Smooth muscle cell (in vitro differentiated cells): ENCODE results near the gene ABL2. TPM values are rescaled to one million over a fixed set of nuclear protein-coding genes. Genes with fewer than 3 reads are reported as not detected.

Experiments
- DNase-seq: peaks from one replicate; lab custom pipeline; 2025; ENCODE audit not compliant: unreplicated experiment; lab: John Stamatoyannopoulos, UW
- H2AFZ ChIP-seq: fragments of 200-600 bp; sonication (generic); 2 replicates; pipeline ENCODE4 v1.6.0; 2016; ENCODE audit warnings: antibody characterized with exemption, low read depth, mild to moderate bottlenecking
- H3F3A ChIP-seq: fragments of 200-600 bp; sonication (generic); 2 replicates; pipeline ENCODE4 v1.6.0; 2017; ENCODE audit warnings: antibody characterized with exemption, low read depth
- H3K27ac ChIP-seq: fragments of 200-600 bp; sonication (generic); 2 replicates; pipeline ENCODE4 v1.5.1; 2016; ENCODE audit warnings: low read depth, mild to moderate bottlenecking
- H3K27me3 ChIP-seq: fragments of 200-600 bp; sonication (generic); 2 replicates; pipeline ENCODE4 v1.6.1; 2016; ENCODE audit warnings: low read depth, mild to moderate bottlenecking
- H3K36me3 ChIP-seq: fragments of 200-600 bp; sonication (generic); 2 replicates; pipeline ENCODE4 v1.5.1; 2016; ENCODE audit warnings: low read depth
- H3K4me1 ChIP-seq: fragments of 200-600 bp; sonication (generic); 2 replicates; pipeline ENCODE4 v1.5.1; 2016; ENCODE audit warnings: low read depth
- H3K4me2 ChIP-seq: fragments of 200-600 bp; sonication (generic); 2 replicates; pipeline ENCODE4 v1.6.0; 2016; ENCODE audit warnings: mild to moderate bottlenecking
- H3K4me3 ChIP-seq: fragments of 200-600 bp; sonication (generic); 2 replicates; pipeline ENCODE4 v1.5.1; 2016; ENCODE audit warnings: mild to moderate bottlenecking
- H3K79me2 ChIP-seq: fragments of 200-600 bp; sonication (generic); 2 replicates; pipeline ENCODE4 v1.6.0; 2016; ENCODE audit warnings: low read depth, mild to moderate bottlenecking
- H3K9ac ChIP-seq: fragments of 200-600 bp; sonication (generic); 2 replicates; pipeline ENCODE4 v1.6.0; 2016; ENCODE audit warnings: low read depth
- H3K9me3 ChIP-seq: fragments of 200-600 bp; sonication (generic); replicated peaks from 2 replicates; pipeline ENCODE4 v1.5.1; 2016; ENCODE audit warnings: low read depth
- H4K20me1 ChIP-seq: fragments of 200-600 bp; sonication (generic); 2 replicates; pipeline ENCODE4 v1.6.0; 2016; ENCODE audit warnings: low read depth
- WGBS: methylation state at CpG from one replicate; pipeline ENCODE4 v1.1.7; 2016; ENCODE audit warnings: low lambda C conversion rate; 5-methylcytosine and 5-hydroxymethylcytosine counted together
- polyA plus RNA-seq: library from polyadenylated mRNA; unstranded; fragments of >200 nt; fragmentation: Nextera tagmentation; extraction: Ambion mirVana; gene quantifications from 2 replicates; pipeline ENCODE4 v1.2.1, GENCODE V29; 2016
- total RNA-seq: library from RNA; depleted of rRNA; stranded (reverse); fragments of >200 nt; gene quantifications from 2 replicates; pipeline ENCODE4 v1.2.3, GENCODE V29; 2014
- TF ChIP-seq, protein P1 (sequence below): fragments of 200-600 bp; sonication (generic); IDR thresholded peaks from 2 replicates; pipeline ENCODE4 v1.5.1; 2017; ENCODE audit warnings: borderline replicate concordance, mild to moderate bottlenecking, antibody characterized with exemption; ENCODE audit not compliant: insufficient read depth, poor library complexity, severe bottlenecking

Gene ABL2
- total and polyA plus RNA-seq, 2 experiments from 2014 or later, result 16.5 to 56.5 TPM

DNA sequence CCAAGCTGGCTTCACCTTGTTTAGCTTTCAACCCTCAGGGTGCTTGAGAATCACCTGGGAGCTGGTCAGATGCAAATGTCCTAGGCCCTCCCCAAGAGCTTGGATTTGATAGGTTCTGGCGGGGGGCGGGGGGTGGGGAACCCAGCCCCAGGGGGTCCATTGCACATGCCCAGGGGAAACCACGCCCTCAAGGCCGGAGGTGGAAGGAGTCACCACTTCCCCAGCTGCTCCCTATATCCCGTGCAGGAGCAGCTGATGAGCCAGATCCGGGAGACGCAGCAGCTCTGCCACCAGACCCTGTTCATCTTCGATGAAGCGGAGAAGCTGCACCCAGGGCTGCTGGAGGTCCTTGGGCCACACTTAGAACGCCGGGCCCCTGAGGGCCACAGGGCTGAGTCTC, 141.8 kb downstream of the ABL2 start:
- no peaks in the 10 kb centered on the region for H3K36me3 ChIP-seq
- WGBS, result 70% methylated on average over 11 of the region's 11 CpGs
- DNase-seq, result no peak
- H3K27ac ChIP-seq, result no peak overlapping the region
- H3F3A ChIP-seq, result no peaks in the 10 kb centered on the region
- H3K27me3 ChIP-seq, result no peaks in the 10 kb centered on the region
- H3K79me2 ChIP-seq, result no peaks in the 10 kb centered on the region
- no peak overlapping the region for H3K4me2 ChIP-seq
- H3K4me3 ChIP-seq, result no peak overlapping the region
- TF ChIP-seq, protein P1, sequence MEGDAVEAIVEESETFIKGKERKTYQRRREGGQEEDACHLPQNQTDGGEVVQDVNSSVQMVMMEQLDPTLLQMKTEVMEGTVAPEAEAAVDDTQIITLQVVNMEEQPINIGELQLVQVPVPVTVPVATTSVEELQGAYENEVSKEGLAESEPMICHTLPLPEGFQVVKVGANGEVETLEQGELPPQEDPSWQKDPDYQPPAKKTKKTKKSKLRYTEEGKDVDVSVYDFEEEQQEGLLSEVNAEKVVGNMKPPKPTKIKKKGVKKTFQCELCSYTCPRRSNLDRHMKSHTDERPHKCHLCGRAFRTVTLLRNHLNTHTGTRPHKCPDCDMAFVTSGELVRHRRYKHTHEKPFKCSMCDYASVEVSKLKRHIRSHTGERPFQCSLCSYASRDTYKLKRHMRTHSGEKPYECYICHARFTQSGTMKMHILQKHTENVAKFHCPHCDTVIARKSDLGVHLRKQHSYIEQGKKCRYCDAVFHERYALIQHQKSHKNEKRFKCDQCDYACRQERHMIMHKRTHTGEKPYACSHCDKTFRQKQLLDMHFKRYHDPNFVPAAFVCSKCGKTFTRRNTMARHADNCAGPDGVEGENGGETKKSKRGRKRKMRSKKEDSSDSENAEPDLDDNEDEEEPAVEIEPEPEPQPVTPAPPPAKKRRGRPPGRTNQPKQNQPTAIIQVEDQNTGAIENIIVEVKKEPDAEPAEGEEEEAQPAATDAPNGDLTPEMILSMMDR, result no peak
- H3K4me1 ChIP-seq, result peaks cover 6% of the 10 kb centered on the region
- no peak overlapping the region for H3K9ac ChIP-seq
- H3K9me3 ChIP-seq, result no peaks in the 10 kb centered on the region
- no peaks in the 10 kb centered on the region for H4K20me1 ChIP-seq
- no peak overlapping the region for H2AFZ ChIP-seq

DNA sequence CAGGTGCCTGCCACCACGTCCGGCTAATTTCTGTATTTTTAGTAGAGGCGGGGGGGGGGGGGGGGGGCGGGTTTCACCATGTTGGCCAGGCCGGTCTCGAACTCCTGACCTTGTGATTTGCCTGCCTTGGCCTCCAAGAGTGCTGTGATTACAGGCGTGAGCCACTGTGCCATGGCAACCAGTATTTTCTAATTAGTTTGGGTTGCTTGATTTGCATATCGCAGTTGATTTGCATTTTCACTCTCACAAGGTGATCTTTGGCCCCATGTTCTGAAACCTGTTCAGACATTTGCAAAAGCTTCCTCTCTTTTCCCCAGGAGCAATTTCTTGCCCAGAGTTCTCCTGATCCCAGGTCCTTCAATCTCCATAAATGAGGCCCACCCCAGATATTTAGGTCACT, 145.9 kb downstream of the ABL2 start:
- H3K36me3 ChIP-seq, result no peaks in the 10 kb centered on the region
- TF ChIP-seq, protein P1, result no peak
- peaks cover 8% of the 10 kb centered on the region for H3F3A ChIP-seq
- no peaks in the 10 kb centered on the region for H3K9me3 ChIP-seq
- H2AFZ ChIP-seq, result no peak overlapping the region
- no peak overlapping the region for H3K4me3 ChIP-seq
- peaks cover 6% of the 10 kb centered on the region for H3K4me1 ChIP-seq
- DNase-seq, result no peak
- H3K4me2 ChIP-seq, result no peak overlapping the region
- WGBS, result 97% methylated on average over 8 of the region's 8 CpGs
- no peaks in the 10 kb centered on the region for H3K27me3 ChIP-seq
- no peak overlapping the region for H3K27ac ChIP-seq
- H4K20me1 ChIP-seq, result no peaks in the 10 kb centered on the region
- H3K9ac ChIP-seq, result no peak overlapping the region
- no peaks in the 10 kb centered on the region for H3K79me2 ChIP-seq

DNA sequence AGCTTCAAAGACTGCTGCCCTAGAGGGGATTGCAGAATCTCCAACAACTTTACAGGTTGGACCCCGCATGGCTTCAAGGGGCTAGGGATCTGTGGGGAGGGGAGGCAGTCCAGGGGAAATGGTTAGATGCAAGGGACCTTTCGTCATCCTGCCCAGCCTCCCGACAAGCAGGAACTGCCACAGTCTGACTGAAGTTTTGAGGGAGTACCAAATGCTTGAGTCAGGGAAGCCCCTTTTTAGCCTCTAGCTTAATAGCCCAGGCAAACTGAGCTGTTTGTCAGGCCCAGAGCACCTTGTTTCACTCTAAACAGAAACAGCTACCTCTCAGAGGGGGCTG, 146.5 kb downstream of the ABL2 start:
- Histone ChIP-seq H3K4me2 (peak overlapping the region; percentile 96), H3K27me3 (no peaks in the 10 kb centered on the region), H3F3A (peaks cover 8% of the 10 kb centered on the region), H3K27ac (no peak overlapping the region), H3K4me3 (peak overlapping the region; percentile 76), H3K36me3 (no peaks in the 10 kb centered on the region), H3K4me1 (peaks cover 6% of the 10 kb centered on the region), H2AFZ (no peak overlapping the region), H3K9ac (peak overlapping the region; percentile 72), H4K20me1 (no peaks in the 10 kb centered on the region), H3K9me3 (no peaks in the 10 kb centered on the region), H3K79me2 (no peaks in the 10 kb centered on the region)
- 15% methylated on average over 3 of the region's 3 CpGs for WGBS
- TF ChIP-seq, protein P1, result no peak
- no peak for DNase-seq

DNA sequence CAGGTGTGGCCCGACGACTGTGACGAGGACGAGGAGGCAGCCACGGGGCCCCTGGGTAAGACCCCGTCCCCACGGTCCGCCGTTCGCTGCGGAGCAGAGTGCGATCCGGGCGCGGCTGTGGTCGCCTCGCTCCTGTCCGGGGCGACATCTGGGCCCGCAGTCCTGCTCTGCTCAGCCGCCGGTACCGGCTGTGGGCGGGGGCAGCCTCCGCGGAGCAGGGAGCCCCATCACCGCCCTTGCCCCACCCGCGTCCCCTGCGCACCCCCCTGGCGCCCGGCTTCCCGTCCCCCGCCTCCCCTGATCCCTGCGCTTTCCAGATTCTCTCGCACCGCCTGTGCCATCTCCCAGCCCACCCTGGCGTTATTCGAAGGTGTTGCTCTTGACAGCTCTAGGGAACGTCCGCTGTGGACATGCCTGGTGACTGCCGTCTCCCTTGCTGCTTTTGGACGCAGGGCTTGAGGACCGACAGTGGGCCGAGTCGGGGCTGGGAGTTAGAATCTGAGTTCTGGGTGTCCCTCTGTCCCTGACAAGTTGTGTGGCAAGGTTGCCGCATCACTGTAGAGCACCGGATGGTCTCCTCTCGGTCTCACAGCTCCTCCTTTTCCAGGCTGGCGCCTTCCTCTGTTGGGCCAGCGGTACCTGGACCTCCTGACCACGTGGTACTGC, 147.0 kb downstream of the ABL2 start:
- H3K36me3 ChIP-seq, result no peaks in the 10 kb centered on the region
- 2% methylated on average over 45 of the region's 52 CpGs for WGBS
- peaks cover 6% of the 10 kb centered on the region for H3K4me1 ChIP-seq
- no peaks in the 10 kb centered on the region for H3K27me3 ChIP-seq
- peak overlapping the region; percentile 76 for H3K4me3 ChIP-seq
- no peak overlapping the region for H2AFZ ChIP-seq
- peaks cover 8% of the 10 kb centered on the region for H3F3A ChIP-seq
- peak overlapping the region; percentile 96 for H3K4me2 ChIP-seq
- peak overlapping the region; percentile 37 for H3K27ac ChIP-seq
- H4K20me1 ChIP-seq, result no peaks in the 10 kb centered on the region
- peak; percentile 47 for DNase-seq
- H3K79me2 ChIP-seq, result no peaks in the 10 kb centered on the region
- TF ChIP-seq, protein P1, result no peak
- H3K9me3 ChIP-seq, result no peaks in the 10 kb centered on the region
- peak overlapping the region; percentile 72 for H3K9ac ChIP-seq
